Neural progenitor cell (in vitro differentiated cells): ENCODE results near the gene ZNF628. TPM values are rescaled to one million over a fixed set of nuclear protein-coding genes. Genes with fewer than 3 reads are reported as not detected.

Experiments used
- DNase-seq: peaks from one replicate; pipeline ENCODE4 v3.0.0-alpha.2; 2016; ENCODE audit warnings: low spot score
- H2AFZ ChIP-seq: fragments of 200-600 bp; sonication (generic); replicated peaks from 2 replicates; pipeline ENCODE4 v1.6.1; 2016; ENCODE audit warnings: antibody characterized with exemption
- H3F3A ChIP-seq: fragments of 200-600 bp; sonication (generic); 2 replicates; pipeline ENCODE4 v1.6.1; 2016; ENCODE audit warnings: antibody characterized with exemption, low read depth
- H3K27ac ChIP-seq: fragments of 200-600 bp; sonication (generic); 2 replicates; pipeline ENCODE4 v1.5.1; 2016; ENCODE audit warnings: mild to moderate bottlenecking
- H3K27me3 ChIP-seq: fragments of 200-600 bp; sonication (generic); 2 replicates; pipeline ENCODE4 v1.6.1; 2016; ENCODE audit warnings: mild to moderate bottlenecking, moderate library complexity
- H3K36me3 ChIP-seq: fragments of 200-600 bp; sonication (generic); 2 replicates; pipeline ENCODE4 v1.5.1; 2016
- H3K4me1 ChIP-seq: fragments of 200-600 bp; sonication (generic); 2 replicates; pipeline ENCODE4 v1.6.1; 2016; ENCODE audit warnings: mixed run types
- H3K4me2 ChIP-seq: fragments of 200-600 bp; sonication (generic); 2 replicates; pipeline ENCODE4 v1.6.1; 2016
- H3K4me3 ChIP-seq: fragments of 200-600 bp; sonication (generic); 2 replicates; pipeline ENCODE4 v1.5.1; 2016
- H3K79me2 ChIP-seq: fragments of 200-600 bp; sonication (generic); 2 replicates; pipeline ENCODE4 v1.6.1; 2016; ENCODE audit warnings: low read depth
- H3K9ac ChIP-seq: fragments of 200-600 bp; sonication (generic); 2 replicates; pipeline ENCODE4 v1.6.1; 2016
- H3K9me3 ChIP-seq: fragments of 200-600 bp; sonication (generic); 2 replicates; pipeline ENCODE4 v1.5.1; 2016; ENCODE audit warnings: low read depth
- H4K20me1 ChIP-seq: fragments of 200-600 bp; sonication (generic); 2 replicates; pipeline ENCODE4 v1.6.1; 2016; ENCODE audit warnings: low read depth
- H3K27ac Mint-ChIP-seq: 3 replicates; pipeline ENCODE4 v1.8.0; 2021; ENCODE audit warnings: mixed read lengths
- H3K27me3 Mint-ChIP-seq: 2 replicates; pipeline ENCODE4 v1.8.0; 2022; ENCODE audit warnings: low read depth, mild to moderate bottlenecking, inconsistent platforms, moderate library complexity, mixed read lengths; ENCODE audit not compliant: insufficient read depth
- H3K36me3 Mint-ChIP-seq: 3 replicates; pipeline ENCODE4 v1.8.0; 2021; ENCODE audit warnings: mixed read lengths
- H3K4me1 Mint-ChIP-seq: 3 replicates; pipeline ENCODE4 v1.8.0; 2021; ENCODE audit warnings: mixed read lengths
- H3K4me3 Mint-ChIP-seq: 3 replicates; pipeline ENCODE4 v1.8.0; 2021; ENCODE audit warnings: mild to moderate bottlenecking, moderate library complexity, mixed read lengths
- H3K9me3 Mint-ChIP-seq: 3 replicates; pipeline ENCODE4 v1.8.0; 2020; ENCODE audit warnings: mixed read lengths
- CTCF ChIP-seq: fragments of 200-600 bp; sonication (generic); IDR thresholded peaks from 2 replicates; pipeline ENCODE4 v1.5.1; 2017; ENCODE audit warnings: antibody characterized with exemption, mild to moderate bottlenecking
- EZH2 ChIP-seq: fragments of 200-600 bp; sonication (generic); IDR thresholded peaks from 2 replicates; pipeline ENCODE4 v1.6.1; 2017; ENCODE audit warnings: antibody characterized with exemption, mild to moderate bottlenecking, moderate library complexity
- EZH2phosphoT487 ChIP-seq: fragments of 200-600 bp; sonication (generic); IDR thresholded peaks from 2 replicates; pipeline ENCODE4 v1.6.1; 2017; ENCODE audit warnings: antibody characterized with exemption
- total RNA-seq: library from RNA; depleted of rRNA; stranded (reverse); fragments of >200 nt; gene quantifications from 2 replicates; pipeline ENCODE4 v1.2.3, GENCODE V29; 2015; ENCODE audit warnings: low replicate concordance

The ZNF628 gene
- total RNA-seq, 1 donor from 2014 or later, result not detected

- no peaks in the 10 kb centered on the region for H3K9me3 ChIP-seq
- H3K36me3 Mint-ChIP-seq, result no peaks in the 10 kb centered on the region
- H3K4me3 ChIP-seq, result no peak overlapping the region
- H3K27ac ChIP-seq, result no peak overlapping the region
- no peak overlapping the region for H3K9ac ChIP-seq
- TF ChIP-seq EZH2phosphoT487, result no peak
- TF ChIP-seq EZH2, result no peak
- no peak for TF ChIP-seq CTCF
- no peak overlapping the region for H3K27ac Mint-ChIP-seq
- H3K4me1 Mint-ChIP-seq, result peaks cover 9% of the 10 kb centered on the region
- peaks cover 7% of the 10 kb centered on the region for H3K27me3 Mint-ChIP-seq
- no peaks in the 10 kb centered on the region for H4K20me1 ChIP-seq
- peaks cover 29% of the 10 kb centered on the region for H3F3A ChIP-seq
- no peak overlapping the region for H3K4me2 ChIP-seq
- no peak overlapping the region for H3K4me3 Mint-ChIP-seq
- no peaks in the 10 kb centered on the region for H3K27me3 ChIP-seq
- no peak overlapping the region for H2AFZ ChIP-seq
- H3K4me1 ChIP-seq, result peaks cover 17% of the 10 kb centered on the region
- no peak for DNase-seq
- no peaks in the 10 kb centered on the region for H3K36me3 ChIP-seq
- no peaks in the 10 kb centered on the region for H3K9me3 Mint-ChIP-seq
- H3K79me2 ChIP-seq, result no peaks in the 10 kb centered on the region
These were observed 51.0 kb downstream of the ZNF628 start for GRCh38 chr19:55527197-55528029.

- H3K4me1 Mint-ChIP-seq, result peaks cover 9% of the 10 kb centered on the region
- H3K27me3 Mint-ChIP-seq, result peaks cover 7% of the 10 kb centered on the region
- no peaks in the 10 kb centered on the region for H3K36me3 Mint-ChIP-seq
- no peaks in the 10 kb centered on the region for H3K9me3 Mint-ChIP-seq
- no peak overlapping the region for H3K27ac Mint-ChIP-seq
- Histone ChIP-seq H3K9ac (no peak overlapping the region), H3K4me3 (no peak overlapping the region), H3K4me2 (peak overlapping the region; percentile 24), H2AFZ (no peak overlapping the region), H3K36me3 (no peaks in the 10 kb centered on the region), H3F3A (peaks cover 29% of the 10 kb centered on the region), H3K79me2 (no peaks in the 10 kb centered on the region), H4K20me1 (no peaks in the 10 kb centered on the region), H3K27ac (no peak overlapping the region), H3K27me3 (no peaks in the 10 kb centered on the region), H3K4me1 (peaks cover 17% of the 10 kb centered on the region), H3K9me3 (no peaks in the 10 kb centered on the region)
- H3K4me3 Mint-ChIP-seq, result no peak overlapping the region
- DNase-seq, result no peak
- TF ChIP-seq EZH2 (no peak), EZH2phosphoT487 (no peak)
These were observed 51.8 kb downstream of the ZNF628 start for GRCh38 chr19:55528030-55528803.

- Mint-ChIP-seq H3K27me3 (peaks cover 7% of the 10 kb centered on the region), H3K36me3 (no peaks in the 10 kb centered on the region), H3K4me1 (peaks cover 9% of the 10 kb centered on the region), H3K9me3 (no peaks in the 10 kb centered on the region), H3K27ac (no peak overlapping the region), H3K4me3 (no peak overlapping the region)
- Histone ChIP-seq H3K9ac (no peak overlapping the region), H3K4me3 (no peak overlapping the region), H3K9me3 (no peaks in the 10 kb centered on the region), H3K4me2 (no peak overlapping the region), H3K27me3 (no peaks in the 10 kb centered on the region), H3K79me2 (no peaks in the 10 kb centered on the region), H4K20me1 (no peaks in the 10 kb centered on the region), H2AFZ (no peak overlapping the region), H3K4me1 (peaks cover 17% of the 10 kb centered on the region), H3F3A (peaks cover 29% of the 10 kb centered on the region), H3K27ac (no peak overlapping the region), H3K36me3 (no peaks in the 10 kb centered on the region)
- TF ChIP-seq EZH2, result no peak
- no peak for TF ChIP-seq CTCF
- no peak for TF ChIP-seq EZH2phosphoT487
- DNase-seq, result no peak
These were observed 53.3 kb downstream of the ZNF628 start for GRCh38 chr19:55529636-55530234.
